SK-N-SH (cell line): ENCODE measurements around the gene MANF.

Experiments used
- ELF1 ChIP-seq: IDR thresholded peaks from 2 replicates; pipeline ENCODE4 v1.4.0; 2012
- EP300 ChIP-seq, 2 experiments: IDR thresholded peaks; 2 replicates each; pipeline versions ENCODE4 v1.4.0 to v1.6.1; 2012; ENCODE audit warnings: borderline replicate concordance in 1 of 2, low read depth in 1 of 2, low read length in 1 of 2
- FOXM1 ChIP-seq: IDR thresholded peaks from 2 replicates; pipeline ENCODE4 v1.4.0; 2012; ENCODE audit warnings: low read depth, mild to moderate bottlenecking
- NFIC ChIP-seq: IDR thresholded peaks from 2 replicates; pipeline ENCODE4 v1.4.0; 2012; ENCODE audit warnings: borderline replicate concordance
- POLR2AphosphoS5 ChIP-seq: IDR thresholded peaks from 2 replicates; pipeline ENCODE4 v1.6.1; 2012; ENCODE audit warnings: low read depth, low read length
- RAD21 ChIP-seq: IDR thresholded peaks from 2 replicates; pipeline ENCODE4 v1.6.1; 2012; ENCODE audit warnings: mild to moderate bottlenecking, low read length
- RFX5 ChIP-seq: IDR thresholded peaks from 2 replicates; pipeline ENCODE4 v1.6.1; 2012; ENCODE audit warnings: mild to moderate bottlenecking, improper control_type of control experiment, low read length
- SIN3A ChIP-seq: IDR thresholded peaks from 2 replicates; pipeline ENCODE4 v1.6.1; 2012; ENCODE audit warnings: low read depth, mild to moderate bottlenecking, low read length, moderate library complexity, borderline replicate concordance
- TAF1 ChIP-seq: IDR thresholded peaks from 2 replicates; pipeline ENCODE4 v1.6.1; 2012; ENCODE audit warnings: low read depth, mild to moderate bottlenecking, low read length, moderate library complexity, borderline replicate concordance
- TEAD4 ChIP-seq: IDR thresholded peaks from 2 replicates; pipeline ENCODE4 v1.4.0; 2012; ENCODE audit warnings: mild to moderate bottlenecking, borderline replicate concordance; ENCODE audit not compliant: insufficient read depth
- YY1 ChIP-seq: IDR thresholded peaks from 2 replicates; pipeline ENCODE4 v1.4.0; 2012; ENCODE audit warnings: low read depth, mild to moderate bottlenecking
- ZBTB33 ChIP-seq: IDR thresholded peaks from 2 replicates; pipeline ENCODE4 v1.4.0; 2012; ENCODE audit warnings: low read depth, borderline replicate concordance
- TF ChIP-seq, protein P1 (sequence below): fragments of 200-600 bp; sonication (generic); IDR thresholded peaks from 2 replicates; pipeline ENCODE4 v1.6.1; 2017; ENCODE audit warnings: antibody characterized with exemption, mild to moderate bottlenecking, moderate library complexity

- no peak for TF ChIP-seq FOXM1
- TF ChIP-seq ZBTB33 = no peak
- no peak for TF ChIP-seq ELF1
- TF ChIP-seq, protein P1, sequence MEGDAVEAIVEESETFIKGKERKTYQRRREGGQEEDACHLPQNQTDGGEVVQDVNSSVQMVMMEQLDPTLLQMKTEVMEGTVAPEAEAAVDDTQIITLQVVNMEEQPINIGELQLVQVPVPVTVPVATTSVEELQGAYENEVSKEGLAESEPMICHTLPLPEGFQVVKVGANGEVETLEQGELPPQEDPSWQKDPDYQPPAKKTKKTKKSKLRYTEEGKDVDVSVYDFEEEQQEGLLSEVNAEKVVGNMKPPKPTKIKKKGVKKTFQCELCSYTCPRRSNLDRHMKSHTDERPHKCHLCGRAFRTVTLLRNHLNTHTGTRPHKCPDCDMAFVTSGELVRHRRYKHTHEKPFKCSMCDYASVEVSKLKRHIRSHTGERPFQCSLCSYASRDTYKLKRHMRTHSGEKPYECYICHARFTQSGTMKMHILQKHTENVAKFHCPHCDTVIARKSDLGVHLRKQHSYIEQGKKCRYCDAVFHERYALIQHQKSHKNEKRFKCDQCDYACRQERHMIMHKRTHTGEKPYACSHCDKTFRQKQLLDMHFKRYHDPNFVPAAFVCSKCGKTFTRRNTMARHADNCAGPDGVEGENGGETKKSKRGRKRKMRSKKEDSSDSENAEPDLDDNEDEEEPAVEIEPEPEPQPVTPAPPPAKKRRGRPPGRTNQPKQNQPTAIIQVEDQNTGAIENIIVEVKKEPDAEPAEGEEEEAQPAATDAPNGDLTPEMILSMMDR = no peak
- TF ChIP-seq POLR2AphosphoS5 = no peak; the same call in 1 of the 2 replicates
- TF ChIP-seq YY1 = no peak
- TF ChIP-seq TAF1 = no peak
- TF ChIP-seq RAD21 = no peak
- TF ChIP-seq NFIC = no peak
- no peak for TF ChIP-seq TEAD4
- no peak for TF ChIP-seq EP300 (IDR thresholded peaks at IDR 0.05; ENCODE audit: borderline replicate concordance in 1 of 2, low read depth in 1 of 2, low read length in 1 of 2)
- no peak for TF ChIP-seq SIN3A
- no peak for TF ChIP-seq RFX5
Observed at GRCh38 chr3:51395493-51396213, 10.6 kb downstream of the MANF start.
